Mesenchymal stem cell (in vitro differentiated cells and primary cell): Measurements from ENCODE around the gene EP400.

Source experiments
- DNase-seq: peaks from one replicate; pipeline ENCODE4 v3.0.0-alpha.2; 2013
- H2AFZ ChIP-seq: one replicate; pipeline ENCODE4 v1.6.1; 2013; ENCODE audit warnings: low read depth, mild to moderate bottlenecking, control low read depth, inconsistent platforms, low read length, moderate library complexity
- H2AK5ac ChIP-seq: 2 replicates; pipeline ENCODE4 v1.6.1; 2013; ENCODE audit warnings: low read length, moderate library complexity, mild to moderate bottlenecking, inconsistent platforms; ENCODE audit not compliant: severe bottlenecking
- H2BK120ac ChIP-seq: one replicate; pipeline ENCODE4 v1.6.1; 2013; ENCODE audit warnings: low read depth, mild to moderate bottlenecking, inconsistent platforms, low read length, moderate library complexity
- H2BK12ac ChIP-seq, 2 experiments: one replicate each; pipeline ENCODE4 v1.6.1; 2013; ENCODE audit warnings: inconsistent platforms in 2 of 2, low read length in 2 of 2, mild to moderate bottlenecking in 2 of 2, moderate library complexity in 2 of 2, control low read depth in 1 of 2
- H2BK15ac ChIP-seq: one replicate; pipeline ENCODE4 v1.6.1; 2013; ENCODE audit warnings: mild to moderate bottlenecking, low read depth, inconsistent platforms; ENCODE audit not compliant: poor library complexity, severe bottlenecking
- H2BK5ac ChIP-seq: 2 replicates; pipeline ENCODE4 v1.6.1; 2013; ENCODE audit warnings: low read depth, mild to moderate bottlenecking, low read length, control low read depth, inconsistent platforms; ENCODE audit not compliant: poor library complexity, severe bottlenecking
- H3K14ac ChIP-seq, 2 experiments: one replicate each; pipeline ENCODE4 v1.6.1; 2013; ENCODE audit warnings: inconsistent platforms in 2 of 2, low read length in 2 of 2, control low read depth in 1 of 2, mild to moderate bottlenecking in 1 of 2, moderate library complexity in 1 of 2
- H3K18ac ChIP-seq, 2 experiments: one replicate each; pipeline ENCODE4 v1.6.1; 2013; ENCODE audit warnings: inconsistent platforms in 2 of 2, low read length in 2 of 2, control low read depth in 1 of 2, low read depth in 1 of 2, mild to moderate bottlenecking in 1 of 2
- H3K23ac ChIP-seq, 2 experiments: one replicate each; pipeline ENCODE4 v1.6.1; 2013; ENCODE audit warnings: inconsistent platforms in 2 of 2, low read length in 2 of 2, mild to moderate bottlenecking in 2 of 2, moderate library complexity in 2 of 2, control low read depth in 1 of 2
- H3K27ac ChIP-seq: 2 replicates; pipeline ENCODE4 v1.5.1; 2013; ENCODE audit warnings: mild to moderate bottlenecking, moderate library complexity, low read length, control low read depth, inconsistent platforms; ENCODE audit not compliant: poor library complexity, severe bottlenecking
- H3K27me3 ChIP-seq, 2 experiments: 2 replicates each; pipeline versions ENCODE4 v1.6.1 to v1.7.0; 2013; ENCODE audit warnings: low read length in 2 of 2, mild to moderate bottlenecking in 2 of 2, moderate library complexity in 2 of 2, control low read depth in 1 of 2, inconsistent platforms in 1 of 2; ENCODE audit not compliant: control insufficient read depth in 1 of 2, insufficient read depth in 1 of 2
- H3K36me3 ChIP-seq, 2 experiments: 2 replicates each; pipeline versions ENCODE4 v1.6.1 to v1.7.0; 2013; ENCODE audit warnings: low read length in 2 of 2, control low read depth in 1 of 2, inconsistent platforms in 1 of 2, low read depth in 1 of 2, mild to moderate bottlenecking in 1 of 2; ENCODE audit not compliant: insufficient read depth in 2 of 2, control insufficient read depth in 1 of 2
- H3K4ac ChIP-seq, 2 experiments: one replicate each; pipeline ENCODE4 v1.6.1; 2013; ENCODE audit warnings: inconsistent platforms in 2 of 2, low read length in 2 of 2, mild to moderate bottlenecking in 2 of 2, moderate library complexity in 2 of 2, control low read depth in 1 of 2, low read depth in 1 of 2
- H3K4me1 ChIP-seq: 2 replicates; pipeline ENCODE4 v1.6.1; 2013; ENCODE audit warnings: low read depth, low read length, control low read depth; ENCODE audit not compliant: control insufficient read depth, insufficient read depth
- H3K4me2 ChIP-seq: 2 replicates; pipeline ENCODE4 v1.6.1; 2013; ENCODE audit warnings: low read length, mild to moderate bottlenecking, inconsistent platforms; ENCODE audit not compliant: poor library complexity, severe bottlenecking
- H3K4me3 ChIP-seq, 2 experiments: 2 replicates each; pipeline versions ENCODE4 v1.5.1 to v1.7.0; 2013; ENCODE audit warnings: low read length in 2 of 2, mild to moderate bottlenecking in 2 of 2, control low read depth in 1 of 2, low read depth in 1 of 2; ENCODE audit not compliant: insufficient read depth in 1 of 2
- H3K79me1 ChIP-seq: replicated peaks from 2 replicates; pipeline ENCODE4 v1.6.1; 2013; ENCODE audit warnings: mild to moderate bottlenecking, control low read depth, low read length, inconsistent platforms; ENCODE audit not compliant: poor library complexity, severe bottlenecking
- H3K9ac ChIP-seq: 2 replicates; pipeline ENCODE4 v1.7.0; 2013; ENCODE audit warnings: mild to moderate bottlenecking, low read length, moderate library complexity
- H3K9me3 ChIP-seq: 2 replicates; pipeline ENCODE4 v1.7.0; 2013; ENCODE audit warnings: mild to moderate bottlenecking, low read length; ENCODE audit not compliant: control insufficient read depth
- H4K8ac ChIP-seq: one replicate; pipeline ENCODE4 v1.6.1; 2013; ENCODE audit warnings: inconsistent platforms, mild to moderate bottlenecking, low read length, moderate library complexity
- H4K91ac ChIP-seq: one replicate; pipeline ENCODE4 v1.6.1; 2013; ENCODE audit warnings: mild to moderate bottlenecking, low read length, inconsistent platforms
- WGBS: methylation state at CpG from one replicate; pipeline ENCODE4 v1.1.7; 2013; ENCODE audit warnings: mixed read lengths; 5-methylcytosine and 5-hydroxymethylcytosine counted together

Gene EP400

DNA sequence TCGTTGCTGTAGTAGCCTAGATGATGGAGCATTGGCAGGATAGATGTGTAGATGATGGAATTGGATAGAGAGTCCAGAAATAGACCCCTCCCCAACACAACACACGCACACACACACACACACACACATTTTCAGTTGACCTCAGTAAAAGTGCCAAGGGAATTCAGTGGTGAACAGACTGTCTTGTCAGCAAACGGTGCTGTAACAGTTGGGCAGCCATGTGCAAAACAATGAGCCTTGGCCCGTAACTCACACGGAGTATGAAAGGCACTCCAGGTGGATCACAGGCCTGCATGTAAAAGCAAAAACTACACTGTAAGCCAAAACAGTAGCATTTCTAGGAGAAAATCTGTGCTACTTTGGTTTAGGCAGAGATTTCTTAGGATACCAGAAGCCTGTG is 106.6 kb downstream of the EP400 start:
- H3K4me1 ChIP-seq: peaks cover 7% of the 10 kb centered on the region
- WGBS: 95% methylated on average over 4 of the region's 5 CpGs

DNA sequence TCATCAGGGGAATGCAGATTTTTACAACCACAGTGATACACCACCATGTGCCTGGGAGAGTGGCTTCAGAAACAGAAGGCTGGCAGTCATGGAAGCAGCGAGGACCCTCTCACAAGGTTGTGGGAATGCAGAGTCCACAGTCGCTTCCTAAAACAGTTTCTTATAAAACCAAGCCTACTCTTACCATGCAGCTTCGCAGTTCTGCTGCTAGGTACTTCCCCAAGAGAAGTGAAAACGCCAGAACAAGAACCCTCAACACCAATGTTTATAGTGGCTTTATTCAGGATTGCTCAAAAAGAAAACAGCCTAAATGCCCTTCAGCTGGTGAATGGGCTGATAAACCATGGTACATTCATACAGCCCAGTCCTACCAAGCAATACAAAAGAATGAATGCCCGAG is 107.2 kb downstream of the EP400 start:
- no peak overlapping the region for H4K91ac ChIP-seq
- H3K27ac ChIP-seq: no peak overlapping the region
- no peak overlapping the region for H2AFZ ChIP-seq
- WGBS: 100% methylated on average over 5 of the region's 5 CpGs
- H3K23ac ChIP-seq: no peak overlapping the region
- no peak overlapping the region for H3K9ac ChIP-seq
- no peak overlapping the region for H2BK12ac ChIP-seq
- H4K8ac ChIP-seq: no peak overlapping the region
- H3K14ac ChIP-seq: no peak overlapping the region
- H3K4ac ChIP-seq: no peak overlapping the region
- H3K36me3 ChIP-seq: peaks cover 71 to 90% of the 10 kb centered on the region in 2 experiments
- no peak overlapping the region for H3K4me2 ChIP-seq
- no peak overlapping the region for H2BK120ac ChIP-seq
- no peak overlapping the region for H2BK15ac ChIP-seq
- H2AK5ac ChIP-seq: no peak overlapping the region
- H2BK5ac ChIP-seq: no peak overlapping the region
- H3K4me1 ChIP-seq: peaks cover 7% of the 10 kb centered on the region
- H3K18ac ChIP-seq: no peak overlapping the region
- no peaks in the 10 kb centered on the region for H3K27me3 ChIP-seq
- no peak for DNase-seq
- peaks cover 40% of the 10 kb centered on the region for H3K79me1 ChIP-seq
- no peaks in the 10 kb centered on the region for H3K9me3 ChIP-seq
- no peak overlapping the region for H3K4me3 ChIP-seq

More for the DNA sequence above, 106.6 kb downstream of the EP400 start:
- Histone ChIP-seq H2BK12ac (no peak overlapping the region), H2BK5ac (no peak overlapping the region), H3K9ac (no peak overlapping the region), H3K4ac (no peak overlapping the region), H3K27ac (no peak overlapping the region), H4K91ac (no peak overlapping the region), H3K27me3 (no peaks in the 10 kb centered on the region), H2BK120ac (no peak overlapping the region), H3K79me1 (peaks cover 37% of the 10 kb centered on the region), H4K8ac (no peak overlapping the region), H3K4me2 (no peak overlapping the region), H3K9me3 (no peaks in the 10 kb centered on the region), H2AK5ac (no peak overlapping the region), H3K14ac (no peak overlapping the region), H2BK15ac (no peak overlapping the region), H3K36me3 (peaks cover 70 to 88% of the 10 kb centered on the region in 2 experiments), H2AFZ (no peak overlapping the region), H3K23ac (no peak overlapping the region), H3K18ac (no peak overlapping the region), H3K4me3 (no peak overlapping the region)
- no peak for DNase-seq

DNA sequence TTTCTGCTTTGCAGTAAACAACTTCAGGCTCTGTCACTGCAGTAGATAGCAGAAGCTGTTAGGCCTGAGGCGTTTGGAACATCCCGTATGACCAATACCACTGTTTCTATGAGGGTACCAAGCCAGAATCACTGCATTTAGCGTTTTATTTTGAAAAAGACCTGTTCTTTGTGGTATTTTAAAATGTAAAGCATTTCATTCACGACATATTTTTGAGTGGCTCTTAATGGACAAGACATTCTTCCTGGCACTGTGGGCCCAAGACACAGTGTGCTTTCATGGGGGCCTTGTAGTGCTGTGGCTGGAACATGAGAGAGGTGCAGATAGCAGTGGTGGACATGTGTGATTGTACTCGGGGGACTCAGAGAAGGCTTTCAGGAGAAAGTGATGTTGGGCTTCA is 107.9 kb downstream of the EP400 start:
- H2BK15ac ChIP-seq: no peak overlapping the region

DNA sequence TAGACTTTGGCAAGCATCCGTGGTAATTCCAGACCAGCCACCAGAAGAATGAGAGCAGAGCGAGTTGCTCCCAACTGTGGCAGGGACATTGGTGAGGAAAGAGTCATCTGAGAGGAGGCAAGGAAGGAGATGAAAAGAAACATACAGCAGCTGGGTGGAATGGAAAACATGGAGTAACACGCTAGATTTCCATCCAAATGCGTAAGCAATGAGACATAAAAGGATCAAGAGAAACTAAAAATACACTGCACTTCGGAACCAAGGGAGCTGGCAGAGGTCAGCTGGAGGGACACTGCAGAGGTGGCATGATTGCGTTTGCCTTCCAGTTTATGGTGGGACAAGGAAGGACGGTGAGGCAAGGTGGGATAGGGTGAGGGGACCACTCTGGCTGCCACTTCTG is 111.5 kb downstream of the EP400 start:
- Histone ChIP-seq H3K36me3 (peaks cover 70 to 90% of the 10 kb centered on the region in 2 experiments), H2BK5ac (no peak overlapping the region), H3K4me1 (peaks cover 2% of the 10 kb centered on the region), H3K79me1 (peaks cover 36% of the 10 kb centered on the region), H3K14ac (no peak overlapping the region), H3K9ac (no peak overlapping the region), H3K27me3 (no peaks in the 10 kb centered on the region), H2AK5ac (no peak overlapping the region), H3K27ac (no peak overlapping the region), H3K4me3 (no peak overlapping the region), H4K91ac (no peak overlapping the region), H4K8ac (no peak overlapping the region), H2BK15ac (no peak overlapping the region), H3K9me3 (no peaks in the 10 kb centered on the region), H3K18ac (no peak overlapping the region), H2BK120ac (no peak overlapping the region), H3K4me2 (no peak overlapping the region), H3K4ac (no peak overlapping the region), H2BK12ac (no peak overlapping the region), H2AFZ (no peak overlapping the region), H3K23ac (no peak overlapping the region)
- WGBS: 97% methylated on average over 7 of the region's 7 CpGs
- no peak for DNase-seq

More for the DNA sequence above, 107.9 kb downstream of the EP400 start:
- no peak overlapping the region for H2AK5ac ChIP-seq
- H3K4me1 ChIP-seq: peaks cover 7% of the 10 kb centered on the region
- H2AFZ ChIP-seq: no peak overlapping the region
- peaks cover 71 to 90% of the 10 kb centered on the region in 2 experiments for H3K36me3 ChIP-seq
- no peak overlapping the region for H4K8ac ChIP-seq
- no peak overlapping the region for H3K18ac ChIP-seq
- H3K9me3 ChIP-seq: no peaks in the 10 kb centered on the region
- H3K79me1 ChIP-seq: peaks cover 38% of the 10 kb centered on the region
- DNase-seq: no peak
- no peaks in the 10 kb centered on the region for H3K27me3 ChIP-seq
- H3K27ac ChIP-seq: no peak overlapping the region
- no peak overlapping the region for H3K4ac ChIP-seq
- no peak overlapping the region for H3K9ac ChIP-seq
- WGBS: 93% methylated on average over 5 of the region's 5 CpGs
- no peak overlapping the region for H2BK120ac ChIP-seq
- H4K91ac ChIP-seq: no peak overlapping the region
- no peak overlapping the region for H3K23ac ChIP-seq
- no peak overlapping the region for H2BK12ac ChIP-seq
- H2BK5ac ChIP-seq: no peak overlapping the region
- H3K4me3 ChIP-seq: no peak overlapping the region
- H3K4me2 ChIP-seq: no peak overlapping the region
- no peak overlapping the region for H3K14ac ChIP-seq
